Activated B cell treated with CpG ODN at 0.5 μM for 24 hours (primary cell): ENCODE data around the gene PRKN. TPM values are rescaled to one million over a fixed set of nuclear protein-coding genes. Genes with fewer than 3 reads are reported as not detected.
"Not testable (repeated sequence)": the region's sequence is repeated elsewhere in the genome, so short reads cannot be mapped to it uniquely, and the experiment has no call there.

ENCODE experiments used
- ATAC-seq: fragments of 200-7000 bp; cut with Tn5 transposase; one replicate; pipeline ENCODE4 v1.10.0; 2021; ENCODE audit warnings: low read depth, mild to moderate bottlenecking, moderate library complexity
- CTCF ChIA-PET: fragments of 350-600 bp; sonication (Branson Sonifier 250); formaldehyde crosslinking; loops from one replicate; lab custom pipeline; 2021; ENCODE audit warnings: antibody characterized with exemption; lab: Charles Lee
- POLR2A ChIA-PET: fragments of 350-600 bp; sonication (Branson Sonifier 250); formaldehyde crosslinking; loops from one replicate; lab custom pipeline; 2021; ENCODE audit warnings: antibody characterized with exemption; lab: Charles Lee
- DNase-seq: peaks from one replicate; pipeline ENCODE4 v3.0.0; 2022
- H3K27ac Mint-ChIP-seq: one replicate; pipeline ENCODE4 v1.8.0; 2020; ENCODE audit warnings: mixed read lengths
- H3K27me3 Mint-ChIP-seq: one replicate; pipeline ENCODE4 v1.8.0; 2021; ENCODE audit warnings: mixed read lengths
- H3K36me3 Mint-ChIP-seq: one replicate; pipeline ENCODE4 v1.8.0; 2021; ENCODE audit warnings: low read depth, mixed read lengths
- H3K4me1 Mint-ChIP-seq: one replicate; pipeline ENCODE4 v1.8.0; 2021; ENCODE audit warnings: mixed read lengths
- H3K4me3 Mint-ChIP-seq: one replicate; pipeline ENCODE4 v1.8.0; 2020; ENCODE audit warnings: mild to moderate bottlenecking, mixed read lengths
- H3K9me3 Mint-ChIP-seq: one replicate; pipeline ENCODE4 v1.8.0; 2020; ENCODE audit warnings: mixed read lengths
- intact Hi-C: fragments of 100-400 bp; cut with micrococcal nuclease; formaldehyde crosslinking; loops from one replicate; pipeline ENCODE4 v1.15.1; 2024
- total RNA-seq: library from RNA; stranded (reverse); gene quantifications from 2 replicates; pipeline ENCODE4 v1.2.3, GENCODE V29; 2022
- TF ChIP-seq, protein P1 (sequence below): fragments of 200-600 bp; IDR thresholded peaks from one replicate; pipeline ENCODE4 v1.8.0; 2022; ENCODE audit warnings: antibody characterized with exemption, mild to moderate bottlenecking

PRKN gene
- total RNA-seq, 1 donor from 2014 or later = 2.3 TPM

DNA sequence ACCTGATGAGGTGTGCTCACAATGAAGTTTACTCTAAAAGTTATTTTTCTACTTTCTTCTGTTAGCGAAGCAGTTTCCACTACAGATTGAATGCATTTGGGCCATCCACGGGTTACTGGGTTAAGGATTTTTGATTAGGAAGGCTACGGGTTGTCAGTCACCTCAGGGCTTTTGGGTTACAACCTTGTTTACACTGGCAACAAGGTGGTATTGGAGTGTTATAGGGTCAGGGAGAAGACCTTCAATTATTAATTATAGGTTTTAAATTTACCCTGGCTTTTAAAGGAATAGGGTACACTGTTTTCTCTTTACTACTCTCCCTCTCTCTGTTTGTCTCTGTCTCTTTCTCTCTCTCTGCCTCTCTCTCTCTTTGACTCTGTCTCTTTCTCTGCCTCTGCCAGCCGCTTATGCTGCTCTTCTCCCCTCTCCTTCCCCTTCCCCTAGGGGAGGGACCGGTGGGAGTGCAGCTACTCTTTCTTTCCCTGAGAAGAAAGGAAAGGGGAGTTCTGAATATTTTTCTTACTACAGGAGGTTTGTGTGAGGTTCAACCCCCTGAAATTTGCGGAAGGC, 1413.5 kb downstream of the PRKN start:
- DNase-seq (no peak), ATAC-seq (no peak)
- H3K36me3 Mint-ChIP-seq = no peaks in the 10 kb centered on the region
- no peaks in the 10 kb centered on the region for H3K4me1 Mint-ChIP-seq
- intact Hi-C loops = no loop called here
- TF ChIP-seq, protein P1, sequence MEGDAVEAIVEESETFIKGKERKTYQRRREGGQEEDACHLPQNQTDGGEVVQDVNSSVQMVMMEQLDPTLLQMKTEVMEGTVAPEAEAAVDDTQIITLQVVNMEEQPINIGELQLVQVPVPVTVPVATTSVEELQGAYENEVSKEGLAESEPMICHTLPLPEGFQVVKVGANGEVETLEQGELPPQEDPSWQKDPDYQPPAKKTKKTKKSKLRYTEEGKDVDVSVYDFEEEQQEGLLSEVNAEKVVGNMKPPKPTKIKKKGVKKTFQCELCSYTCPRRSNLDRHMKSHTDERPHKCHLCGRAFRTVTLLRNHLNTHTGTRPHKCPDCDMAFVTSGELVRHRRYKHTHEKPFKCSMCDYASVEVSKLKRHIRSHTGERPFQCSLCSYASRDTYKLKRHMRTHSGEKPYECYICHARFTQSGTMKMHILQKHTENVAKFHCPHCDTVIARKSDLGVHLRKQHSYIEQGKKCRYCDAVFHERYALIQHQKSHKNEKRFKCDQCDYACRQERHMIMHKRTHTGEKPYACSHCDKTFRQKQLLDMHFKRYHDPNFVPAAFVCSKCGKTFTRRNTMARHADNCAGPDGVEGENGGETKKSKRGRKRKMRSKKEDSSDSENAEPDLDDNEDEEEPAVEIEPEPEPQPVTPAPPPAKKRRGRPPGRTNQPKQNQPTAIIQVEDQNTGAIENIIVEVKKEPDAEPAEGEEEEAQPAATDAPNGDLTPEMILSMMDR = no peak
- no peak overlapping the region for H3K4me3 Mint-ChIP-seq
- ChIA-PET POLR2A (no interaction called here), CTCF (interaction anchor here (0.5 kb wide), 1 partner anchor 735 kb away, joined by 4 read pairs; no protein-coding TSS in a partner anchor)
- peaks cover 4% of the 10 kb centered on the region for H3K9me3 Mint-ChIP-seq
- H3K27me3 Mint-ChIP-seq = peaks cover 3% of the 10 kb centered on the region
- H3K27ac Mint-ChIP-seq = no peak overlapping the region

- H3K27ac Mint-ChIP-seq, H3K4me1 Mint-ChIP-seq, H3K4me3 Mint-ChIP-seq, DNase-seq, CTCF ChIA-PET, H3K27me3 Mint-ChIP-seq, ATAC-seq, POLR2A ChIA-PET, H3K9me3 Mint-ChIP-seq, intact Hi-C loops, H3K36me3 Mint-ChIP-seq: not testable (repeated sequence)
Measured at GRCh38 chr6:161313475-161313874, 1414.1 kb downstream of the PRKN start.

- not testable (repeated sequence) for H3K27ac Mint-ChIP-seq
Measured at GRCh38 chr6:161309774-161310173, 1417.8 kb downstream of the PRKN start.

DNA sequence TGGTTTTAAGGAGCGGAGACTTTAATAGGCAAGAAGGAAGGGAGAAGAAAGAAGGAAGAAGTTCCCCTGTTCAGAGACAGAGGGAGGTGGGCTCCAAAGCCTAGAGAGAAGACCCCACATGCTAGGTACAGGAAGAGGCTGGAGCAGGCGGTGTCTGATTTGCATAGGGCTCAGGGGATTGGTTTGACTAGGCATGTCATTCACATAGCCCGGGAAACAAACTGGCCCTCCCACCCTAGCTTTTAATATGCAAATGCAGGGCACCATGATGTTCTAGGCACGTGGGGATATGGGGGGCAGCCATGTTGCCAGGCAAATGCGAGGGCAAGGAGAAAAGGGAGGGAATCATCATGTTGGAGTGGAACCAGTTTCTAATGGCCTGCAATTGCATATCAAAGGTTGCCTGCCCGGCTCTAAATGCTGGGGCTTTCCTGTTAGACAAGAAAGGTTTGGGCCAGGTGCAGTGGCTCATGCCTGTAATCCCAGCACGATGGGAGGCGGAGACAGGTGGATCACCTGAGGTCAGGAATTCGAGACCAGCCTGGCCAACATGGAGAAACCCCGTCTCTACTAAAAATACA, 1419.4 kb downstream of the PRKN start:
- H3K4me3 Mint-ChIP-seq = no peak overlapping the region
- peaks cover 6% of the 10 kb centered on the region for H3K27me3 Mint-ChIP-seq
- H3K36me3 Mint-ChIP-seq = no peaks in the 10 kb centered on the region
- DNase-seq = no peak
- H3K27ac Mint-ChIP-seq = no peak overlapping the region
- H3K9me3 Mint-ChIP-seq = no peaks in the 10 kb centered on the region
- no peak for ATAC-seq
- TF ChIP-seq, protein P1 = no peak
- ChIA-PET CTCF (no interaction called here), POLR2A (no interaction called here)
- no peaks in the 10 kb centered on the region for H3K4me1 Mint-ChIP-seq
- intact Hi-C loops = no loop called here

More at GRCh38 chr6:161309774-161310173, 1417.8 kb downstream of the PRKN start:
- H3K4me1 Mint-ChIP-seq, H3K9me3 Mint-ChIP-seq, H3K27me3 Mint-ChIP-seq, ATAC-seq, CTCF ChIA-PET, POLR2A ChIA-PET, H3K4me3 Mint-ChIP-seq, DNase-seq, intact Hi-C loops, H3K36me3 Mint-ChIP-seq: not testable (repeated sequence)

- no peak overlapping the region for H3K27ac Mint-ChIP-seq
- no peaks in the 10 kb centered on the region for H3K36me3 Mint-ChIP-seq
- TF ChIP-seq, protein P1 = no peak
- ATAC-seq (no peak), DNase-seq (no peak)
- ChIA-PET CTCF (no interaction called here), POLR2A (no interaction called here)
- no peaks in the 10 kb centered on the region for H3K9me3 Mint-ChIP-seq
- peaks cover 6% of the 10 kb centered on the region for H3K27me3 Mint-ChIP-seq
- intact Hi-C loops = no loop called here
- H3K4me3 Mint-ChIP-seq = no peak overlapping the region
- H3K4me1 Mint-ChIP-seq = no peaks in the 10 kb centered on the region
Measured at GRCh38 chr6:161305860-161306259, 1421.7 kb downstream of the PRKN start.

DNA sequence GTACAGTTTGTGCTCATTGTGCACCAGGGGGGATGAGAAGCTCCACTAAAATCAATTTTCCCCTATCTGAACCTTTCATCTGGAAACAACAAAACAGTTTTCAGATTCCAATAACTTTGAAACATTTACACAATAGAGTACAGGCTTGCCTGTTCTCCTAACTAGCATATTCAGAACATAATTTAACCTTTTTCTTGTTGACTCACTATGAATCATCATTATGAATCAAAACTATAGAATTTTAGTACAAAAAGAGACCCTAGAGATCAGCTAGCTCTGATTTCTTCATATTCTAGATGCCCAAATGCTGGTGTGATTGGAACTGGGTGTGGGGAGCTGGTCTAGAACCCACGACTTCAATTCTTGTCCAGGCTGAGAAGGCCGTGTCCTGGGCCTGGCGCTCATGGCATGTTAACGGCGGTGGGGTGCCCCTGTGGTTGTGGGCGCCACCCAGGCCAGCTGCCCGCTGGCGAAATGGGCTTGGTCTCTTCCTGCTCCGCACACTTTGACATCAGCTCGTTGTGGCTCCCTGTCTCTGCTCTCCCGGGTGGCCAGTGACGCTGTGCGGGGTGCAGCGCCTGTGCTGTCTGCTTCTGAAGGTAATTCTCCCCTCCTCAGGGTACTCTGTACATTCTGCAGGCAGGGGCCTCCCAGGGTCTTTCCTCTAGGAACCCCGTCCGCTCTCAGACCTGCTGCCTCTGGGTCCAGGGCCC, 1423.8 kb downstream of the PRKN start:
- H3K4me3 Mint-ChIP-seq = no peak overlapping the region
- H3K36me3 Mint-ChIP-seq = no peaks in the 10 kb centered on the region
- DNase-seq (no peak), ATAC-seq (no peak)
- peaks cover 8% of the 10 kb centered on the region for H3K27me3 Mint-ChIP-seq
- intact Hi-C loops = no loop called here
- H3K27ac Mint-ChIP-seq = no peak overlapping the region
- TF ChIP-seq, protein P1 = no peak
- ChIA-PET CTCF (no interaction called here), POLR2A (no interaction called here)
- no peaks in the 10 kb centered on the region for H3K4me1 Mint-ChIP-seq
- no peaks in the 10 kb centered on the region for H3K9me3 Mint-ChIP-seq
